Parathyroid adenoma (tissue), 2 donors: ENCODE data around the gene OCLN.

ENCODE experiments used
- H2AFZ ChIP-seq: fragments of 300-600 bp; sonication (generic); one replicate; pipeline ENCODE4 v1.7.0; 2017; ENCODE audit warnings: antibody characterized with exemption, mild to moderate bottlenecking
- H3K27ac ChIP-seq: fragments of 300-600 bp; sonication (generic); one replicate; pipeline ENCODE4 v1.7.0; 2017
- H3K27me3 ChIP-seq: fragments of 300-600 bp; sonication (generic); one replicate; pipeline ENCODE4 v1.7.0; 2017; ENCODE audit warnings: low read length; ENCODE audit not compliant: control insufficient read depth, insufficient read depth
- H3K36me3 ChIP-seq: fragments of 300-600 bp; sonication (generic); one replicate; pipeline ENCODE4 v1.7.0; 2017; ENCODE audit warnings: low read length; ENCODE audit not compliant: control insufficient read depth, insufficient read depth
- H3K4me1 ChIP-seq: fragments of 300-600 bp; sonication (generic); one replicate; pipeline ENCODE4 v1.7.0; 2017; ENCODE audit warnings: control low read depth
- H3K4me2 ChIP-seq: fragments of 300-600 bp; sonication (generic); one replicate; pipeline ENCODE4 v1.7.0; 2017; ENCODE audit warnings: low read length
- H3K4me3 ChIP-seq: fragments of 300-600 bp; sonication (generic); one replicate; pipeline ENCODE4 v1.7.0; 2017; ENCODE audit warnings: low read depth, low read length
- H3K79me2 ChIP-seq: fragments of 300-600 bp; sonication (generic); one replicate; pipeline ENCODE4 v1.7.0; 2017; ENCODE audit warnings: control low read depth
- H3K9ac ChIP-seq: fragments of 300-600 bp; sonication (generic); one replicate; pipeline ENCODE4 v1.7.0; 2017; ENCODE audit warnings: mild to moderate bottlenecking
- H3K9me3 ChIP-seq: fragments of 300-600 bp; sonication (generic); one replicate; pipeline ENCODE4 v1.7.0; 2017; ENCODE audit warnings: low read length; ENCODE audit not compliant: control insufficient read depth
- TF ChIP-seq, protein P1 (sequence below): fragments of 300-600 bp; sonication (generic); IDR thresholded peaks from one replicate; pipeline ENCODE4 v1.7.0; 2017; ENCODE audit warnings: antibody characterized with exemption, mild to moderate bottlenecking
- donor health status: primary hyperparathyroidism.

Gene OCLN

DNA sequence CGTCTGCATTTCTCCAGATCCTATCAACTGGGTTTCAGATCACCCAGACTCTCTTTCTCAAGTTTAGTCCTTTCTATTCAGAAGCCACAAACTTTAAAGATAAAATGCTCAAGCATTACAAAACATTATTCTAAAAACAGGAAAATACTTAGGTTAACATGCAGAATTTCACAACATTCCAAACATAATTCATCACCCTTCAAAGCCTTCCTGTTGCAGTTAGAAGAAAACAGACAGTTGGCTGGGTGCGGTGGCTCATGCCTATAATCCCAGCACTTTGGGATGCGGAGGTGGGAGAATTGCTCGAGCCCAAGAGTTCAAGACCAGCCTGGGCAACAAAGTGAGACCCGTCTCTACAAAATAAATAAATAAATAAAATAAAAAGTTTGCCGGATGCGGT is 7.7 kb upstream of the OCLN start:
- no peak overlapping the region for H2AFZ ChIP-seq
- no peak overlapping the region for H3K27ac ChIP-seq
- H3K36me3 ChIP-seq = no peaks in the 10 kb centered on the region
- no peak overlapping the region for H3K4me3 ChIP-seq
- H3K9ac ChIP-seq = no peak overlapping the region
- TF ChIP-seq, protein P1, sequence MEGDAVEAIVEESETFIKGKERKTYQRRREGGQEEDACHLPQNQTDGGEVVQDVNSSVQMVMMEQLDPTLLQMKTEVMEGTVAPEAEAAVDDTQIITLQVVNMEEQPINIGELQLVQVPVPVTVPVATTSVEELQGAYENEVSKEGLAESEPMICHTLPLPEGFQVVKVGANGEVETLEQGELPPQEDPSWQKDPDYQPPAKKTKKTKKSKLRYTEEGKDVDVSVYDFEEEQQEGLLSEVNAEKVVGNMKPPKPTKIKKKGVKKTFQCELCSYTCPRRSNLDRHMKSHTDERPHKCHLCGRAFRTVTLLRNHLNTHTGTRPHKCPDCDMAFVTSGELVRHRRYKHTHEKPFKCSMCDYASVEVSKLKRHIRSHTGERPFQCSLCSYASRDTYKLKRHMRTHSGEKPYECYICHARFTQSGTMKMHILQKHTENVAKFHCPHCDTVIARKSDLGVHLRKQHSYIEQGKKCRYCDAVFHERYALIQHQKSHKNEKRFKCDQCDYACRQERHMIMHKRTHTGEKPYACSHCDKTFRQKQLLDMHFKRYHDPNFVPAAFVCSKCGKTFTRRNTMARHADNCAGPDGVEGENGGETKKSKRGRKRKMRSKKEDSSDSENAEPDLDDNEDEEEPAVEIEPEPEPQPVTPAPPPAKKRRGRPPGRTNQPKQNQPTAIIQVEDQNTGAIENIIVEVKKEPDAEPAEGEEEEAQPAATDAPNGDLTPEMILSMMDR = no peak
- H3K27me3 ChIP-seq = no peaks in the 10 kb centered on the region
- no peaks in the 10 kb centered on the region for H3K9me3 ChIP-seq
- H3K4me2 ChIP-seq = no peak overlapping the region
- H3K4me1 ChIP-seq = no peaks in the 10 kb centered on the region
- H3K79me2 ChIP-seq = no peaks in the 10 kb centered on the region

DNA sequence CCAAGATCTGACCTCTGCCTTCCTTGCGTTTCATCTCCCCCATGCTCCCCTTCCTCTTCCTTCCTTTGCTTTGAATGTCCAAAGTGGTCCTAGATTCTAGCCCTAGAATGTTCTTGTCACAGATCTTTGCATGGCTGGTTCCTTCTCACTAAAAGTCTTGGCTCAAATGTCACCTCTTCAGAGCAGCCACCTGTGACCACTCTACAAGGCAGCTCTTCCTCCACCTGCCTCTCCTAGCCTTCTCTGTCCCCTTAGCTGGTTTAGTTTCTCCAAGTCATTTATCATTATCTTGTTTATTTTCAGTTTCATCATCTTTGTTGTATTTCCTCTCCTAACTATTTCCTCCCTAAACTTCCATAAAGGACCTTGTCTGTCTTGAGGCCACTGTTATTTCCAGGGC is 7.1 kb upstream of the OCLN start:
- TF ChIP-seq, protein P1 = no peak
- no peak overlapping the region for H2AFZ ChIP-seq
- no peak overlapping the region for H3K4me2 ChIP-seq
- H3K79me2 ChIP-seq = no peaks in the 10 kb centered on the region
- no peaks in the 10 kb centered on the region for H3K4me1 ChIP-seq
- H3K27me3 ChIP-seq = no peaks in the 10 kb centered on the region
- H3K4me3 ChIP-seq = no peak overlapping the region
- H3K27ac ChIP-seq = no peak overlapping the region
- H3K9ac ChIP-seq = no peak overlapping the region
- H3K9me3 ChIP-seq = no peaks in the 10 kb centered on the region
- no peaks in the 10 kb centered on the region for H3K36me3 ChIP-seq

GRCh38 chr5:69489246-69489645 is 3.3 kb upstream of the OCLN start:
- H3K36me3 ChIP-seq = no peaks in the 10 kb centered on the region
- H3K79me2 ChIP-seq = no peaks in the 10 kb centered on the region
- H3K27me3 ChIP-seq = no peaks in the 10 kb centered on the region
- peak overlapping the region; percentile 9 for H2AFZ ChIP-seq
- no peaks in the 10 kb centered on the region for H3K4me1 ChIP-seq
- TF ChIP-seq, protein P1 = no peak
- no peak overlapping the region for H3K27ac ChIP-seq
- H3K4me2 ChIP-seq = no peak overlapping the region
- no peaks in the 10 kb centered on the region for H3K9me3 ChIP-seq
- no peak overlapping the region for H3K9ac ChIP-seq
- H3K4me3 ChIP-seq = no peak overlapping the region

- H3K4me2 ChIP-seq = no peak overlapping the region
- no peak overlapping the region for H2AFZ ChIP-seq
- no peaks in the 10 kb centered on the region for H3K27me3 ChIP-seq
- H3K79me2 ChIP-seq = peaks cover 3% of the 10 kb centered on the region
- TF ChIP-seq, protein P1 = no peak
- H3K36me3 ChIP-seq = no peaks in the 10 kb centered on the region
- no peaks in the 10 kb centered on the region for H3K9me3 ChIP-seq
- H3K27ac ChIP-seq = no peak overlapping the region
- no peak overlapping the region for H3K9ac ChIP-seq
- no peaks in the 10 kb centered on the region for H3K4me1 ChIP-seq
- no peak overlapping the region for H3K4me3 ChIP-seq
These were observed 1.6 kb upstream of the OCLN start for GRCh38 chr5:69491027-69491426.

DNA sequence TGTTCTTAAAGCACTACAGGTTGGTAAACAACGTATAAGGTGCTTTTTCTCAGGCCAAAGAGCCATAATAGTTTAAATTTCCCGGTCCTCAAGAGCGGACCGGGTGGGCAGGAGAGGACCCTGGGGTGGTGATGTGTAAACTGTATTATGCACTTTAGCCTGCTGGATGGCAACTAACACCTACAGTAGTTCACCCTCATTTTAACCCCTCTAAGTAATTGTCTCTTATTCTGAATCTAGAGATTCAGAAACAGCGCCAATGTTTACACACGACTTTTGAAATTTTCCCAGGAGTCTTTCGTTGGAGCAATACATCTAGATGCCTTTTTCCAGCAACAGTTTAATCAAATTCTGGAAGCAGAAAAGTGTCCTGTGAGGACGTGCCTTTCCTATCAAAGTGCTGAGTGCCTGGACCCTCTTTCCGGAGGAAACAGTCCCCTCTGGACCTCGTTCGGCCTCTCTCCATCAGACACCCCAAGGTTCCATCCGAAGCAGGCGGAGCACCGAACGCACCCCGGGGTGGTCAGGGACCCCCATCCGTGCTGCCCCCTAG is 676 bp upstream of the OCLN start:
- Histone ChIP-seq H3K4me1 (no peaks in the 10 kb centered on the region), H3K4me3 (peak overlapping the region; percentile 78), H3K27ac (peak overlapping the region; percentile 56), H3K9me3 (no peaks in the 10 kb centered on the region), H3K9ac (no peak overlapping the region), H3K36me3 (no peaks in the 10 kb centered on the region), H3K79me2 (peaks cover 3% of the 10 kb centered on the region), H3K27me3 (no peaks in the 10 kb centered on the region), H3K4me2 (peak overlapping the region; percentile 83), H2AFZ (peak overlapping the region; percentile 84)
- TF ChIP-seq, protein P1 = no peak
